SH-SY5Y (cell line): ENCODE data around the gene SPINT4.

Experiments used
- GATA2 ChIP-seq: IDR thresholded peaks from 2 replicates; pipeline ENCODE4 v1.6.1; 2011; ENCODE audit warnings: mild to moderate bottlenecking, low read depth, low read length
- GATA3 ChIP-seq: IDR thresholded peaks from 2 replicates; pipeline ENCODE4 v1.6.1; 2011; ENCODE audit warnings: low read depth, mild to moderate bottlenecking, low read length, moderate library complexity

GRCh38 chr20:45742596-45742995 lies 20.4 kb downstream of the SPINT4 start:
- no peak for TF ChIP-seq GATA3
- no peak for TF ChIP-seq GATA2
